ENCODE results near the gene PTPRE. TPM values are rescaled to one million over a fixed set of nuclear protein-coding genes. Genes with fewer than 3 reads are reported as not detected.

The PTPRE gene
- polyA plus RNA-seq, 1 donor (not counting 4 experiments of a cell fraction or from before 2014, with no cell fraction given): 15.1 TPM

GRCh38 chr10:127921753-127922145 lies 14.8 kb downstream of the PTPRE start:
- no peaks in the 10 kb centered on the region for H3K4me1 ChIP-seq (ENCODE audit: control insufficient read depth, extremely low read depth, insufficient read depth, low read length)
- no peaks in the 10 kb centered on the region for H3K9me1 ChIP-seq (ENCODE audit: control insufficient read depth, extremely low read depth, insufficient read depth, low read length)
- TF ChIP-seq EZH2 (IDR thresholded peaks at IDR 0.05; ENCODE audit: low read length): no peak
- TF ChIP-seq, protein P1, sequence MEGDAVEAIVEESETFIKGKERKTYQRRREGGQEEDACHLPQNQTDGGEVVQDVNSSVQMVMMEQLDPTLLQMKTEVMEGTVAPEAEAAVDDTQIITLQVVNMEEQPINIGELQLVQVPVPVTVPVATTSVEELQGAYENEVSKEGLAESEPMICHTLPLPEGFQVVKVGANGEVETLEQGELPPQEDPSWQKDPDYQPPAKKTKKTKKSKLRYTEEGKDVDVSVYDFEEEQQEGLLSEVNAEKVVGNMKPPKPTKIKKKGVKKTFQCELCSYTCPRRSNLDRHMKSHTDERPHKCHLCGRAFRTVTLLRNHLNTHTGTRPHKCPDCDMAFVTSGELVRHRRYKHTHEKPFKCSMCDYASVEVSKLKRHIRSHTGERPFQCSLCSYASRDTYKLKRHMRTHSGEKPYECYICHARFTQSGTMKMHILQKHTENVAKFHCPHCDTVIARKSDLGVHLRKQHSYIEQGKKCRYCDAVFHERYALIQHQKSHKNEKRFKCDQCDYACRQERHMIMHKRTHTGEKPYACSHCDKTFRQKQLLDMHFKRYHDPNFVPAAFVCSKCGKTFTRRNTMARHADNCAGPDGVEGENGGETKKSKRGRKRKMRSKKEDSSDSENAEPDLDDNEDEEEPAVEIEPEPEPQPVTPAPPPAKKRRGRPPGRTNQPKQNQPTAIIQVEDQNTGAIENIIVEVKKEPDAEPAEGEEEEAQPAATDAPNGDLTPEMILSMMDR (optimal IDR thresholded peaks at IDR 0.05 in 1 of 3, IDR thresholded peaks at IDR 0.05 in 1 of 3, conservative IDR thresholded peaks at IDR 0.05 in 1 of 3; ENCODE audit: extremely low read depth in 1 of 3, insufficient read depth in 2 of 3, low read length in 3 of 3): no peak
- H3K4me3 ChIP-seq (ENCODE audit: control insufficient read depth in 2 of 3, extremely low read depth in 1 of 3, insufficient read depth in 2 of 3, low read depth in 1 of 3, low read length in 3 of 3): no peak overlapping the region
- H2AFZ ChIP-seq (ENCODE audit: control insufficient read depth, low read length): no peak overlapping the region
- no peaks in the 10 kb centered on the region for H3K27me3 ChIP-seq (ENCODE audit: control insufficient read depth, extremely low read depth, insufficient read depth, low read length)
- H3K9me3 ChIP-seq (ENCODE audit: control insufficient read depth, low read depth, low read length): no peaks in the 10 kb centered on the region
- H3K27ac ChIP-seq (ENCODE audit: control insufficient read depth, insufficient read depth, low read length): no peak overlapping the region
- FAIRE-seq (no peak), DNase-seq (ENCODE audit: low read depth, low spot score) (no peak)
- no peak overlapping the region for H3K9ac ChIP-seq (ENCODE audit: control insufficient read depth, extremely low read depth, insufficient read depth, low read length)
- no peaks in the 10 kb centered on the region for H4K20me1 ChIP-seq (ENCODE audit: control insufficient read depth, extremely low read depth, insufficient read depth, low read length)
- H3K4me2 ChIP-seq (ENCODE audit: control insufficient read depth, extremely low read depth, insufficient read depth, low read depth, low read length): no peak overlapping the region
- H3K36me3 ChIP-seq (ENCODE audit: control insufficient read depth in 2 of 2, extremely low read depth in 1 of 2, insufficient read depth in 2 of 2, low read length in 2 of 2): no peaks in the 10 kb centered on the region
- H3K79me2 ChIP-seq (ENCODE audit: control insufficient read depth, insufficient read depth, low read length): no peaks in the 10 kb centered on the region
- dilution Hi-C loops (cut with MboI; ENCODE audit: extremely low pct_ligation_motif_present, low sequenced_read_pairs): no loop called here

DNA sequence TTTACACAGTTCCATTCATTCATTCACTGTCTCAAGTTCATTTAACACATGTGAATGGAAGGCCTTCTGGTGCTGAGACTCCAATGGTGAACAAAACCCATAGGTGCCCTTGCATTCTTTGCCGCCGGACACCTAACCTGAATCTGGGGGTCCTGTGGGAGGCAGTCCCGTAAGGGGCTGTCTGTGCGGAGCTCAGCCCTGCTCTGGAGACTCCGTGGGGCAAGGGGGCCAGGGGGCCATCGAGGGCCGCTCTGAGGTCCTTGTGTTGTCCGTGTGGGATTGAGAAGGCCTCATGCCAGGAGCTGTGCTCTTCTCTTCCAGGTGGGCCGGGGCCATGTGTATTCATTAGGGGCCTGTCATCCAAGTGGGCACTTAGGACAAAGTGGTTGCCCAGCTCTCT lies 15.3 kb downstream of the PTPRE start:
- H3K9ac ChIP-seq (ENCODE audit: control insufficient read depth, extremely low read depth, insufficient read depth, low read length): no peak overlapping the region

More for the DNA sequence above, 15.3 kb downstream of the PTPRE start:
- no peaks in the 10 kb centered on the region for H3K79me2 ChIP-seq (ENCODE audit: control insufficient read depth, insufficient read depth, low read length)
- H3K4me2 ChIP-seq (ENCODE audit: control insufficient read depth, extremely low read depth, insufficient read depth, low read depth, low read length): no peak overlapping the region
- H3K9me3 ChIP-seq (ENCODE audit: control insufficient read depth, low read depth, low read length): no peaks in the 10 kb centered on the region
- no peak for TF ChIP-seq EZH2 (IDR thresholded peaks at IDR 0.05; ENCODE audit: low read length)
- TF ChIP-seq, protein P1 (optimal IDR thresholded peaks at IDR 0.05 in 1 of 3, IDR thresholded peaks at IDR 0.05 in 1 of 3, conservative IDR thresholded peaks at IDR 0.05 in 1 of 3; ENCODE audit: extremely low read depth in 1 of 3, insufficient read depth in 2 of 3, low read length in 3 of 3): no peak
- H3K4me1 ChIP-seq (ENCODE audit: control insufficient read depth, extremely low read depth, insufficient read depth, low read length): no peaks in the 10 kb centered on the region
- no peak overlapping the region for H3K27ac ChIP-seq (ENCODE audit: control insufficient read depth, insufficient read depth, low read length)
- no peaks in the 10 kb centered on the region for H4K20me1 ChIP-seq (ENCODE audit: control insufficient read depth, extremely low read depth, insufficient read depth, low read length)
- dilution Hi-C loops (cut with MboI; ENCODE audit: extremely low pct_ligation_motif_present, low sequenced_read_pairs): no loop called here
- H3K9me1 ChIP-seq (ENCODE audit: control insufficient read depth, extremely low read depth, insufficient read depth, low read length): no peaks in the 10 kb centered on the region
- H3K27me3 ChIP-seq (ENCODE audit: control insufficient read depth, extremely low read depth, insufficient read depth, low read length): no peaks in the 10 kb centered on the region
- FAIRE-seq (no peak), DNase-seq (ENCODE audit: low read depth, low spot score) (no peak)
- H2AFZ ChIP-seq (ENCODE audit: control insufficient read depth, low read length): no peak overlapping the region
- H3K4me3 ChIP-seq (ENCODE audit: control insufficient read depth in 2 of 3, extremely low read depth in 1 of 3, insufficient read depth in 2 of 3, low read depth in 1 of 3, low read length in 3 of 3): no peak overlapping the region
- no peaks in the 10 kb centered on the region for H3K36me3 ChIP-seq (ENCODE audit: control insufficient read depth in 2 of 2, extremely low read depth in 1 of 2, insufficient read depth in 2 of 2, low read length in 2 of 2)

All from keratinocyte (primary cell).